ENCODE results near the gene GPATCH1. TPM values are rescaled to one million over a fixed set of nuclear protein-coding genes. Genes with fewer than 3 reads are reported as not detected.
A peak's percentile ranks its signal among the peaks of the same experiment; 100 is the strongest.

Gene GPATCH1
- total and polyA plus RNA-seq, 2 of the 13 experiments (the other 11 are each of a cell fraction or from before 2014, with no cell fraction given), result 6.8 to 6.9 TPM

DNA sequence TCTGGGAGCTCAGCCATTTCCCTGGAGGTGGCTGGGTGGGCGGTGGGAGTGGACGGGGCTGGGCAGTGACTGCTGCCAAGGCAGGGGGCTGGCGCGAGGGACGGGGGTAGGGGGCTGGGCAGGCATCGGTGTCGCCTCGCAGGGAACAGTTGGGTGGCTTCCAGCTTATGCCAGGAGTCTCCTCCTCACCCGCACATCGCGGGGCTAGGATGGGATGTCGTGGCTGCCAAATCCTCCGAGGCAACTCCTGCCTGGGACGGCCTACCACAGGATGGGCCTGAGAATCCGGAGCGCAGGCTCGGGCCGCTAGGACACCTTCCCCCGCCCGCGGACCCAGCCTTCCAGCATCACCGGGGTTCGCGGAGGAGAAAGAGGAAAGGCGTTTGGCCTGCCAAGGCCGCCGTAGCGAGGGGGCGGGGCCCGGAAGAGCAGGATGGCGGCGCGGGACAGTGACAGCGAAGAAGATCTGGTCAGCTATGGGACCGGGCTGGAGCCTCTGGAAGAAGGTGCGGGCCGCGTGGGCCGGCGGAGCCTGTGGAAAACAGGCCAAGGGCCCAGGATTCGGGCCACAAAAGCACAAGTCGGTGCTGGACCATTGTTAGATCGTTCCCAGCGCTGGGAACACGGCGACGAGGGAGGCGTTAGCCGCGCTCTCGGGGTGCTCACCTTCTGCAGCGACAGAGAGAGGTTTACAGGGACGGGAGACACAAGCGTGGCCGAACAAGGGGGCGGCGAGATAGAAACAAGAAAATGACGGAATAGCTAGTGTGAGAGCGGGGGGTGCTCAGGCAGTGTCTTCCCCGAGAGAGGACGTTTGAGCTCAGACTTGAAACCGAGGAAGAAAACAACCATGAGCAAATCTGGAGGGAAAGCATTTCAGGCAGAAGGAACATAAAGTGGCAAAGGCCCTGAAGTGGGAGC is at the start of gene GPATCH1 (continued):
- TF ChIP-seq SRSF4 (IDR thresholded peaks at IDR 0.05; ENCODE audit: low read depth, low read length, poor library complexity, severe bottlenecking), result no peak
- TF ChIP-seq ZNF468 (CRISPR knock-in tag; IDR thresholded peaks at IDR 0.05), result no peak
- TF ChIP-seq, protein P1, sequence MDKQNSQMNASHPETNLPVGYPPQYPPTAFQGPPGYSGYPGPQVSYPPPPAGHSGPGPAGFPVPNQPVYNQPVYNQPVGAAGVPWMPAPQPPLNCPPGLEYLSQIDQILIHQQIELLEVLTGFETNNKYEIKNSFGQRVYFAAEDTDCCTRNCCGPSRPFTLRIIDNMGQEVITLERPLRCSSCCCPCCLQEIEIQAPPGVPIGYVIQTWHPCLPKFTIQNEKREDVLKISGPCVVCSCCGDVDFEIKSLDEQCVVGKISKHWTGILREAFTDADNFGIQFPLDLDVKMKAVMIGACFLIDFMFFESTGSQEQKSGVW (CRISPR knock-in tag; IDR thresholded peaks at IDR 0.05; ENCODE audit: borderline replicate concordance), result no peak
- peak; percentile 59; the same call in 1 of the 2 replicates for TF ChIP-seq NR2C2 (CRISPR knock-in tag; IDR thresholded peaks at IDR 0.05; ENCODE audit: borderline replicate concordance)
- TF ChIP-seq ZNF101 (CRISPR knock-in tag; IDR thresholded peaks at IDR 0.05; ENCODE audit: borderline replicate concordance, low read depth), result no peak
- TF ChIP-seq, protein P2, sequence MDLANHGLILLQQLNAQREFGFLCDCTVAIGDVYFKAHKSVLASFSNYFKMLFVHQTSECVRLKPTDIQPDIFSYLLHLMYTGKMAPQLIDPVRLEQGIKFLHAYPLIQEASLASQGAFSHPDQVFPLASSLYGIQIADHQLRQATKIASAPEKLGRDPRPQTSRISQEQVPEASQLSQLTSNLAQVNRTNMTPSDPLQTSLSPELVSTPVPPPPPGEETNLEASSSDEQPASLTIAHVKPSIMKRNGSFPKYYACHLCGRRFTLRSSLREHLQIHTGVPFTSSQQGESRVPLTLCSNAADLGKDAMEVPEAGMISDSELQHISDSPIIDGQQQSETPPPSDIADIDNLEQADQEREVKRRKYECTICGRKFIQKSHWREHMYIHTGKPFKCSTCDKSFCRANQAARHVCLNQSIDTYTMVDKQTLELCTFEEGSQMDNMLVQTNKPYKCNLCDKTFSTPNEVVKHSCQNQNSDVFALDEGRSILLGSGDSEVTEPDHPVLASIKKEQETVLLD (CRISPR knock-in tag; IDR thresholded peaks at IDR 0.05; ENCODE audit: low read depth), result 0 out of 2 replicates have a peak, but pooled peaks have one; percentile 46
- TF ChIP-seq, protein P3, sequence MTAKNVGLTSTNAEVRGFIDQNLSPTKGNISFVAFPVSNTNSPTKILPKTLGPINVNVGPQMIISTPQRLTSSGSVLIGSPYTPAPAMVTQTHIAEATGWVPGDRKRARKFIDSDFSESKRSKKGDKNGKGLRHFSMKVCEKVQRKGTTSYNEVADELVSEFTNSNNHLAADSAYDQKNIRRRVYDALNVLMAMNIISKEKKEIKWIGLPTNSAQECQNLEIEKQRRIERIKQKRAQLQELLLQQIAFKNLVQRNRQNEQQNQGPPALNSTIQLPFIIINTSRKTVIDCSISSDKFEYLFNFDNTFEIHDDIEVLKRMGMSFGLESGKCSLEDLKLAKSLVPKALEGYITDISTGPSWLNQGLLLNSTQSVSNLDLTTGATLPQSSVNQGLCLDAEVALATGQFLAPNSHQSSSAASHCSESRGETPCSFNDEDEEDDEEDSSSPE (CRISPR knock-in tag; IDR thresholded peaks at IDR 0.05), result peak; percentile 86
- no peak for TF ChIP-seq ZNF746 (CRISPR knock-in tag; IDR thresholded peaks at IDR 0.05)
- TF ChIP-seq, protein P4, sequence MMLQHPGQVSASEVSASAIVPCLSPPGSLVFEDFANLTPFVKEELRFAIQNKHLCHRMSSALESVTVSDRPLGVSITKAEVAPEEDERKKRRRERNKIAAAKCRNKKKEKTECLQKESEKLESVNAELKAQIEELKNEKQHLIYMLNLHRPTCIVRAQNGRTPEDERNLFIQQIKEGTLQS (CRISPR knock-in tag; IDR thresholded peaks at IDR 0.05), result no peak
- TF ChIP-seq NFYB (CRISPR knock-in tag; IDR thresholded peaks at IDR 0.05), result no peak
- TF ChIP-seq ZNF30 (CRISPR knock-in tag; IDR thresholded peaks at IDR 0.05), result no peak
- TF ChIP-seq, protein P5, sequence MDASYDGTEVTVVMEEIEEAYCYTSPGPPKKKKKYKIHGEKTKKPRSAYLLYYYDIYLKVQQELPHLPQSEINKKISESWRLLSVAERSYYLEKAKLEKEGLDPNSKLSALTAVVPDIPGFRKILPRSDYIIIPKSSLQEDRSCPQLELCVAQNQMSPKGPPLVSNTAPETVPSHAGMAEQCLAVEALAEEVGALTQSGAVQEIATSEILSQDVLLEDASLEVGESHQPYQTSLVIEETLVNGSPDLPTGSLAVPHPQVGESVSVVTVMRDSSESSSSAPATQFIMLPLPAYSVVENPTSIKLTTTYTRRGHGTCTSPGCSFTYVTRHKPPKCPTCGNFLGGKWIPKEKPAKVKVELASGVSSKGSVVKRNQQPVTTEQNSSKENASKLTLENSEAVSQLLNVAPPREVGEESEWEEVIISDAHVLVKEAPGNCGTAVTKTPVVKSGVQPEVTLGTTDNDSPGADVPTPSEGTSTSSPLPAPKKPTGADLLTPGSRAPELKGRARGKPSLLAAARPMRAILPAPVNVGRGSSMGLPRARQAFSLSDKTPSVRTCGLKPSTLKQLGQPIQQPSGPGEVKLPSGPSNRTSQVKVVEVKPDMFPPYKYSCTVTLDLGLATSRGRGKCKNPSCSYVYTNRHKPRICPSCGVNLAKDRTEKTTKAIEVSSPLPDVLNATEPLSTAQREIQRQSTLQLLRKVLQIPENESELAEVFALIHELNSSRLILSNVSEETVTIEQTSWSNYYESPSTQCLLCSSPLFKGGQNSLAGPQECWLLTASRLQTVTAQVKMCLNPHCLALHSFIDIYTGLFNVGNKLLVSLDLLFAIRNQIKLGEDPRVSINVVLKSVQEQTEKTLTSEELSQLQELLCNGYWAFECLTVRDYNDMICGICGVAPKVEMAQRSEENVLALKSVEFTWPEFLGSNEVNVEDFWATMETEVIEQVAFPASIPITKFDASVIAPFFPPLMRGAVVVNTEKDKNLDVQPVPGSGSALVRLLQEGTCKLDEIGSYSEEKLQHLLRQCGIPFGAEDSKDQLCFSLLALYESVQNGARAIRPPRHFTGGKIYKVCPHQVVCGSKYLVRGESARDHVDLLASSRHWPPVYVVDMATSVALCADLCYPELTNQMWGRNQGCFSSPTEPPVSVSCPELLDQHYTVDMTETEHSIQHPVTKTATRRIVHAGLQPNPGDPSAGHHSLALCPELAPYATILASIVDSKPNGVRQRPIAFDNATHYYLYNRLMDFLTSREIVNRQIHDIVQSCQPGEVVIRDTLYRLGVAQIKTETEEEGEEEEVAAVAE (CRISPR knock-in tag; IDR thresholded peaks at IDR 0.05; ENCODE audit: borderline replicate concordance), result no peak
- TF ChIP-seq ZNF350 (CRISPR knock-in tag; IDR thresholded peaks at IDR 0.05; ENCODE audit: borderline replicate concordance, low read depth), result peak; percentile 90
- peak; percentile 77; the same call in 1 of the 2 replicates for TF ChIP-seq SALL2 (CRISPR knock-in tag; IDR thresholded peaks at IDR 0.05)
- peak; percentile 55; the same call in 1 of the 2 replicates for TF ChIP-seq FOSL2 (CRISPR knock-in tag; IDR thresholded peaks at IDR 0.05)
- no peak for TF ChIP-seq ZNF703 (CRISPR knock-in tag; IDR thresholded peaks at IDR 0.05; ENCODE audit: borderline replicate concordance)
- no peak for TF ChIP-seq ZNF430 (CRISPR knock-in tag; IDR thresholded peaks at IDR 0.05)
- TF ChIP-seq IKZF1 (IDR thresholded peaks at IDR 0.05), result no peak
- TF ChIP-seq, protein P6, sequence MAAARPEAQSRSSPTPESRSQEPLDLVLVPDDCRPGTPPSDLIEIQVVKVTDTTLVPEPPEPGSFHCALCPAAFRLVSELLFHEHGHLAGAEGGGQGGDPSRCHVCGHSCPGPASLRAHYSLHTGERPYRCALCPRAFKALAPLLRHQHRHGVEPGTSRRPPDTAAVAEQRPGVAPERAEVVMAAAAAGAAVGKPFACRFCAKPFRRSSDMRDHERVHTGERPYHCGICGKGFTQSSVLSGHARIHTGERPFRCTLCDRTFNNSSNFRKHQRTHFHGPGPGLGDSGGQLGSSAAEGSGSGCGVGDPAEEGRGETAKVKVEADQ (CRISPR knock-in tag; IDR thresholded peaks at IDR 0.05; ENCODE audit: borderline replicate concordance), result peak; percentile 91; the same call in 1 of the 2 replicates
